PC-3 (cell line): ENCODE results near the gene MAP2K5. TPM values are rescaled to one million over a fixed set of nuclear protein-coding genes. Genes with fewer than 3 reads are reported as not detected.

ENCODE experiments used
- ATAC-seq: fragments of 200-7000 bp; cut with Tn5 transposase; 2 replicates; pipeline ENCODE4 v1.9.1; 2020; ENCODE audit warnings: mild to moderate bottlenecking, moderate library complexity
- BruUV-seq: library from RNA; stranded (reverse); fragments of 400-500 nt; replicated peaks from 2 replicates; lab custom pipeline; 2021; lab: Mats Ljungman, UMichigan
- CTCF ChIA-PET: fragments of 300-600 bp; sonication (Branson Sonifier 250); formaldehyde crosslinking; loops from one replicate; lab custom pipeline; 2022; ENCODE audit warnings: antibody characterized with exemption; lab: Charles Lee
- POLR2A ChIA-PET: fragments of 300-600 bp; sonication (Branson Sonifier 250); formaldehyde crosslinking; loops from one replicate; lab custom pipeline; 2022; ENCODE audit warnings: antibody characterized with exemption; ENCODE audit not compliant: unreplicated experiment; lab: Charles Lee
- DNase-seq: peaks from one replicate; pipeline ENCODE4 v3.0.0-alpha.2; 2015
- H2AFZ ChIP-seq: fragments of 300-600 bp; sonication (generic); 2 replicates; pipeline ENCODE4 v1.6.0; 2016; ENCODE audit warnings: antibody characterized with exemption, low read length
- H3F3A ChIP-seq: fragments of 300-600 bp; sonication (generic); one replicate; pipeline ENCODE4 v1.6.0; 2017; ENCODE audit warnings: antibody characterized with exemption, low read length, control low read depth, mild to moderate bottlenecking; ENCODE audit not compliant: unreplicated experiment
- H3K27ac ChIP-seq: fragments of 300-600 bp; sonication (generic); 2 replicates; pipeline ENCODE4 v1.5.1; 2016; ENCODE audit warnings: mild to moderate bottlenecking, low read length
- H3K27me3 ChIP-seq: fragments of 300-600 bp; sonication (generic); 2 replicates; pipeline ENCODE4 v1.6.1; 2016; ENCODE audit warnings: low read length, mixed read lengths
- H3K36me3 ChIP-seq: fragments of 300-600 bp; sonication (generic); 2 replicates; pipeline ENCODE4 v1.6.1; 2016; ENCODE audit warnings: low read depth, mixed run types, low read length, mixed read lengths
- H3K4me1 ChIP-seq: fragments of 300-600 bp; sonication (generic); 2 replicates; pipeline ENCODE4 v1.5.1; 2016; ENCODE audit warnings: low read length; ENCODE audit not compliant: insufficient read depth
- H3K4me2 ChIP-seq: fragments of 300-600 bp; sonication (generic); 2 replicates; pipeline ENCODE4 v1.6.0; 2016; ENCODE audit warnings: low read length
- H3K4me3 ChIP-seq: fragments of 300-600 bp; sonication (generic); 2 replicates; pipeline ENCODE4 v1.5.1; 2016; ENCODE audit warnings: mild to moderate bottlenecking, low read length, mixed read lengths
- H3K79me2 ChIP-seq: fragments of 300-600 bp; sonication (generic); 2 replicates; pipeline ENCODE4 v1.6.1; 2017; ENCODE audit warnings: low read length, mixed read lengths
- H3K9ac ChIP-seq: fragments of 300-600 bp; sonication (generic); 2 replicates; pipeline ENCODE4 v1.6.0; 2016; ENCODE audit warnings: mild to moderate bottlenecking, low read length
- H3K9me2 ChIP-seq: fragments of 300-600 bp; sonication (generic); replicated peaks from 2 replicates; pipeline ENCODE4 v1.6.1; 2016; ENCODE audit warnings: mixed run types, low read length, mixed read lengths
- H3K9me3 ChIP-seq: fragments of 300-600 bp; sonication (generic); 2 replicates; pipeline ENCODE4 v1.6.1; 2016; ENCODE audit warnings: low read length, mixed read lengths
- H4K20me1 ChIP-seq: fragments of 300-600 bp; sonication (generic); 2 replicates; pipeline ENCODE4 v1.6.1; 2016; ENCODE audit warnings: low read length, mixed read lengths
- CTCF ChIP-seq: fragments of 300-600 bp; sonication (generic); conservative IDR thresholded peaks from 2 replicates; pipeline ENCODE4 v1.5.1; 2017; ENCODE audit warnings: antibody characterized with exemption, low read depth, mild to moderate bottlenecking, low read length
- EZH2 ChIP-seq: fragments of 300-600 bp; sonication (generic); IDR thresholded peaks from one replicate; pipeline ENCODE4 v1.6.1; 2017; ENCODE audit warnings: antibody characterized with exemption, mild to moderate bottlenecking, low read length; ENCODE audit not compliant: unreplicated experiment
- EZH2phosphoT487 ChIP-seq: fragments of 300-600 bp; sonication (generic); IDR thresholded peaks from 2 replicates; pipeline ENCODE4 v1.6.1; 2018; ENCODE audit warnings: mild to moderate bottlenecking, antibody characterized with exemption, low read length, borderline replicate concordance
- intact Hi-C: fragments of 100-400 bp; cut with micrococcal nuclease; formaldehyde crosslinking; loops from 2 replicates; pipeline ENCODE4 v1.9.0; 2023
- total RNA-seq: library from RNA; depleted of rRNA; stranded (reverse); fragments of >200 nt; gene quantifications from 2 replicates; pipeline ENCODE4 v1.2.3, GENCODE V29; 2014

Gene MAP2K5
- total RNA-seq, 1 experiment from 2014 or later, result 5.5 TPM

GRCh38 chr15:67521783-67522568 lies 20.5 kb upstream of the MAP2K5 start:
- peaks cover 55% of the 10 kb centered on the region for H3K79me2 ChIP-seq
- ATAC-seq, result peak; percentile 11
- CTCF ChIA-PET, result interaction anchor here (0.7 kb wide), 1 partner anchor 310 kb away, joined by 5 read pairs; no protein-coding TSS in a partner anchor
- H3K4me2 ChIP-seq, result peak overlapping the region; percentile 91
- H4K20me1 ChIP-seq, result peaks cover 22% of the 10 kb centered on the region
- no peaks in the 10 kb centered on the region for H3K9me3 ChIP-seq
- peak overlapping the region; percentile 92 for H3K4me3 ChIP-seq
- intact Hi-C loops, result no loop called here
- TF ChIP-seq CTCF (no peak), EZH2 (no peak), EZH2phosphoT487 (no peak)
- no peaks in the 10 kb centered on the region for H3K36me3 ChIP-seq
- H3K9ac ChIP-seq, result peak overlapping the region; percentile 94
- peaks cover 22% of the 10 kb centered on the region for H3K4me1 ChIP-seq
- TSS peak; percentile 68 for BruUV-seq
- peak overlapping the region; percentile 81 for H2AFZ ChIP-seq
- H3F3A ChIP-seq, result no peaks in the 10 kb centered on the region
- H3K27me3 ChIP-seq, result no peaks in the 10 kb centered on the region
- H3K27ac ChIP-seq, result peak overlapping the region; percentile 81
- peak; percentile 20 for DNase-seq
- POLR2A ChIA-PET, result interaction anchor here (0.5 kb wide), 1 partner anchor 222 kb away, joined by 4 read pairs; no protein-coding TSS in a partner anchor
- no peaks in the 10 kb centered on the region for H3K9me2 ChIP-seq

GRCh38 chr15:67523330-67523729 lies 19.2 kb upstream of the MAP2K5 start:
- peaks cover 22% of the 10 kb centered on the region for H3K4me1 ChIP-seq
- peak overlapping the region; percentile 92 for H3K4me3 ChIP-seq
- POLR2A ChIA-PET, result interaction anchor here (0.6 kb wide), 1 partner anchor 8 kb away, joined by 3 read pairs; no protein-coding TSS in a partner anchor
- H3K9ac ChIP-seq, result no peak overlapping the region
- H3K27me3 ChIP-seq, result no peaks in the 10 kb centered on the region
- CTCF ChIA-PET, result no interaction called here
- peak overlapping the region; percentile 91 for H3K4me2 ChIP-seq
- no peak for TF ChIP-seq EZH2phosphoT487
- no peaks in the 10 kb centered on the region for H3K9me3 ChIP-seq
- H3K9me2 ChIP-seq, result no peaks in the 10 kb centered on the region
- no peak for DNase-seq
- H3K36me3 ChIP-seq, result 0 out of 2 replicates have a peak, but pooled peaks cover 3% of the 10 kb centered on the region
- no peak overlapping the region for H3K27ac ChIP-seq
- H3F3A ChIP-seq, result no peaks in the 10 kb centered on the region
- no TSS peak for BruUV-seq
- no peak for ATAC-seq
- peaks cover 22% of the 10 kb centered on the region for H4K20me1 ChIP-seq
- H3K79me2 ChIP-seq, result peaks cover 55% of the 10 kb centered on the region
- H2AFZ ChIP-seq, result no peak overlapping the region
- intact Hi-C loops, result no loop called here

GRCh38 chr15:67524235-67524634 lies 18.3 kb upstream of the MAP2K5 start:
- peak overlapping the region; percentile 92; the same call in 1 of the 2 replicates for H3K4me3 ChIP-seq
- CTCF ChIA-PET, result no interaction called here
- DNase-seq, result no peak
- no peak overlapping the region for H2AFZ ChIP-seq
- no peak for ATAC-seq
- H4K20me1 ChIP-seq, result peaks cover 22% of the 10 kb centered on the region
- 0 out of 2 replicates have a peak, but pooled peaks cover 3% of the 10 kb centered on the region for H3K36me3 ChIP-seq
- H3K9ac ChIP-seq, result peak overlapping the region; percentile 9; the same call in 1 of the 2 replicates
- H3K9me2 ChIP-seq, result no peaks in the 10 kb centered on the region
- H3K79me2 ChIP-seq, result peaks cover 55% of the 10 kb centered on the region
- H3K27me3 ChIP-seq, result no peaks in the 10 kb centered on the region
- peaks cover 22% of the 10 kb centered on the region for H3K4me1 ChIP-seq
- H3K27ac ChIP-seq, result no peak overlapping the region
- POLR2A ChIA-PET, result interaction anchor here (0.7 kb wide), 1 partner anchor 368 kb away, joined by 4 read pairs; no protein-coding TSS in a partner anchor
- no TSS peak for BruUV-seq
- no peaks in the 10 kb centered on the region for H3K9me3 ChIP-seq
- intact Hi-C loops, result no loop called here
- H3K4me2 ChIP-seq, result peak overlapping the region; percentile 91
- TF ChIP-seq EZH2, result no peak
- no peak for TF ChIP-seq EZH2phosphoT487
- no peak for TF ChIP-seq CTCF
- no peaks in the 10 kb centered on the region for H3F3A ChIP-seq
